Activated B cell treated with CpG ODN at 0.5 μM for 24 hours (primary cell): ENCODE data around the gene TIPRL. TPM values are rescaled to one million over a fixed set of nuclear protein-coding genes. Genes with fewer than 3 reads are reported as not detected.

Experiments
- ATAC-seq: fragments of 200-7000 bp; cut with Tn5 transposase; one replicate; pipeline ENCODE4 v1.10.0; 2021; ENCODE audit warnings: low read depth, mild to moderate bottlenecking, moderate library complexity
- CTCF ChIA-PET: fragments of 350-600 bp; sonication (Branson Sonifier 250); formaldehyde crosslinking; loops from one replicate; lab custom pipeline; 2021; ENCODE audit warnings: antibody characterized with exemption; lab: Charles Lee
- POLR2A ChIA-PET: fragments of 350-600 bp; sonication (Branson Sonifier 250); formaldehyde crosslinking; loops from one replicate; lab custom pipeline; 2021; ENCODE audit warnings: antibody characterized with exemption; lab: Charles Lee
- DNase-seq: peaks from one replicate; pipeline ENCODE4 v3.0.0; 2022
- H3K27ac Mint-ChIP-seq: one replicate; pipeline ENCODE4 v1.8.0; 2020; ENCODE audit warnings: mixed read lengths
- H3K27me3 Mint-ChIP-seq: one replicate; pipeline ENCODE4 v1.8.0; 2021; ENCODE audit warnings: mixed read lengths
- H3K36me3 Mint-ChIP-seq: one replicate; pipeline ENCODE4 v1.8.0; 2021; ENCODE audit warnings: low read depth, mixed read lengths
- H3K4me1 Mint-ChIP-seq: one replicate; pipeline ENCODE4 v1.8.0; 2021; ENCODE audit warnings: mixed read lengths
- H3K4me3 Mint-ChIP-seq: one replicate; pipeline ENCODE4 v1.8.0; 2020; ENCODE audit warnings: mild to moderate bottlenecking, mixed read lengths
- H3K9me3 Mint-ChIP-seq: one replicate; pipeline ENCODE4 v1.8.0; 2020; ENCODE audit warnings: mixed read lengths
- CTCF ChIP-seq: fragments of 200-600 bp; IDR thresholded peaks from one replicate; pipeline ENCODE4 v1.8.0; 2022; ENCODE audit warnings: antibody characterized with exemption, mild to moderate bottlenecking
- intact Hi-C: fragments of 100-400 bp; cut with micrococcal nuclease; formaldehyde crosslinking; loops from one replicate; pipeline ENCODE4 v1.15.1; 2024
- total RNA-seq: library from RNA; stranded (reverse); gene quantifications from 2 replicates; pipeline ENCODE4 v1.2.3, GENCODE V29; 2022

The TIPRL gene
- 25.5 and 29.8 TPM in 2 replicates for total RNA-seq

GRCh38 chr1:168178638-168179437 is at the start of gene TIPRL:
TSS of gene TIPRL (plus strand) at chr1:168178962. CDS start at chr1:168179078, 116 bp downstream.
- peaks cover 2% of the 10 kb centered on the region for H3K4me1 Mint-ChIP-seq
- ATAC-seq (peak; percentile 88), DNase-seq (peak; percentile 92)
- CTCF ChIA-PET = no interaction called here
- H3K9me3 Mint-ChIP-seq = no peaks in the 10 kb centered on the region
- no peak within 1 kb of the TSS for H3K27ac Mint-ChIP-seq
- intact Hi-C loops = loop anchor here (1.0 to 5.0 kb wide), 10 partner anchors 34 to 1893 kb away; partner anchors contain the start of genes DCAF6, KIFAP3, NME7 and POU2F1
- no peak within 1 kb of the TSS for H3K4me3 Mint-ChIP-seq
- no peak for TF ChIP-seq CTCF
- peaks cover 8% of the 10 kb centered on the region for H3K27me3 Mint-ChIP-seq
- H3K36me3 Mint-ChIP-seq = peaks cover 8% of the 10 kb centered on the region
- POLR2A ChIA-PET = interaction anchor here (1.1 to 3.4 kb wide), 2 partner anchors 47 to 243 kb away, joined by 4 to 34 read pairs; partner anchors contain the start of gene SFT2D2

- POLR2A ChIA-PET = no interaction called here
- DNase-seq = no peak
- TF ChIP-seq CTCF = no peak
Observed at GRCh38 chr1:168129933-168130332, 48.8 kb upstream of the TIPRL start.

GRCh38 chr1:168134132-168134531 is 44.6 kb upstream of the TIPRL start:
- ChIA-PET POLR2A (no interaction called here), CTCF (no interaction called here)
- no peaks in the 10 kb centered on the region for H3K9me3 Mint-ChIP-seq
- no peak overlapping the region for H3K4me3 Mint-ChIP-seq
- peaks cover 50% of the 10 kb centered on the region for H3K27me3 Mint-ChIP-seq
- TF ChIP-seq CTCF = no peak
- DNase-seq (no peak), ATAC-seq (no peak)
- no peak overlapping the region for H3K27ac Mint-ChIP-seq
- peaks cover 5% of the 10 kb centered on the region for H3K36me3 Mint-ChIP-seq
- intact Hi-C loops = no loop called here
- peaks cover 18% of the 10 kb centered on the region for H3K4me1 Mint-ChIP-seq

More at GRCh38 chr1:168129933-168130332, 48.8 kb upstream of the TIPRL start:
- intact Hi-C loops = no loop called here
- ATAC-seq = no peak
- peaks cover under 1% of the 10 kb centered on the region for H3K4me1 Mint-ChIP-seq
- no peak overlapping the region for H3K4me3 Mint-ChIP-seq
- H3K27me3 Mint-ChIP-seq = peaks cover 43% of the 10 kb centered on the region
- no peak overlapping the region for H3K27ac Mint-ChIP-seq
- no peaks in the 10 kb centered on the region for H3K9me3 Mint-ChIP-seq
- H3K36me3 Mint-ChIP-seq = no peaks in the 10 kb centered on the region
- CTCF ChIA-PET = no interaction called here

- no peak for ATAC-seq
- peaks cover 18% of the 10 kb centered on the region for H3K4me1 Mint-ChIP-seq
- peak overlapping the region; percentile 45 for H3K4me3 Mint-ChIP-seq
- POLR2A ChIA-PET = no interaction called here
- DNase-seq = no peak
- H3K36me3 Mint-ChIP-seq = peaks cover 5% of the 10 kb centered on the region
- H3K27me3 Mint-ChIP-seq = peaks cover 50% of the 10 kb centered on the region
- no peaks in the 10 kb centered on the region for H3K9me3 Mint-ChIP-seq
- CTCF ChIA-PET = no interaction called here
- intact Hi-C loops = no loop called here
- no peak overlapping the region for H3K27ac Mint-ChIP-seq
- TF ChIP-seq CTCF = no peak
Observed at GRCh38 chr1:168134642-168135041, 44.1 kb upstream of the TIPRL start.

GRCh38 chr1:168135116-168135920 is 43.4 kb upstream of the TIPRL start:
- intact Hi-C loops = no loop called here
- Mint-ChIP-seq H3K27me3 (peaks cover 44% of the 10 kb centered on the region), H3K4me3 (peak overlapping the region; percentile 82), H3K36me3 (peaks cover 5% of the 10 kb centered on the region), H3K9me3 (no peaks in the 10 kb centered on the region), H3K27ac (no peak overlapping the region), H3K4me1 (peaks cover 18% of the 10 kb centered on the region)
- POLR2A ChIA-PET = interaction anchor here (1.4 kb wide), 1 partner anchor 45 kb away, joined by 3 read pairs; no protein-coding TSS in a partner anchor
- DNase-seq = no peak
- no peak for TF ChIP-seq CTCF
- CTCF ChIA-PET = no interaction called here
- no peak for ATAC-seq
